ENCODE data around the gene DGKG.

DGKG gene

DNA sequence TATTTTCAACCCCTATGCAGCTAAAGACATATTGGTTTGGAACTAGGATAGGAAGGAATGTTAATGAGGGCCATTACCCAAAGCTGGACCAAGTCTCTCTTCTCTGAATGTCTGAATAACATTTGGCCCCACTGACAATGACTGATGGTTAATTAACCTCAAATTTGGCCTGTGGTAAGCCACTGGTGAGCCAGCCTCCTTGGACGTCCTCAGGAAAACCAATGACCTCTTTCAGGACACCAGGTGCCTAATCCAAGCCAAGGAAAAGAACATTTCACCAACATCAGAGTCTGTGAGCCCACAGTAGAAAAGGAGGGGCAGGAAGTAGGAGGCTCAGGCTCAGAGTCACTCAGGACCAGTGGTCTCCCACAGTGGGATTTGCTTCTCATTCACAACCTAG, 196.7 kb downstream of the DGKG start:
- H3K4me3 ChIP-seq (ENCODE audit: low read depth, low read length) = no peak overlapping the region
- TF ChIP-seq, protein P1, sequence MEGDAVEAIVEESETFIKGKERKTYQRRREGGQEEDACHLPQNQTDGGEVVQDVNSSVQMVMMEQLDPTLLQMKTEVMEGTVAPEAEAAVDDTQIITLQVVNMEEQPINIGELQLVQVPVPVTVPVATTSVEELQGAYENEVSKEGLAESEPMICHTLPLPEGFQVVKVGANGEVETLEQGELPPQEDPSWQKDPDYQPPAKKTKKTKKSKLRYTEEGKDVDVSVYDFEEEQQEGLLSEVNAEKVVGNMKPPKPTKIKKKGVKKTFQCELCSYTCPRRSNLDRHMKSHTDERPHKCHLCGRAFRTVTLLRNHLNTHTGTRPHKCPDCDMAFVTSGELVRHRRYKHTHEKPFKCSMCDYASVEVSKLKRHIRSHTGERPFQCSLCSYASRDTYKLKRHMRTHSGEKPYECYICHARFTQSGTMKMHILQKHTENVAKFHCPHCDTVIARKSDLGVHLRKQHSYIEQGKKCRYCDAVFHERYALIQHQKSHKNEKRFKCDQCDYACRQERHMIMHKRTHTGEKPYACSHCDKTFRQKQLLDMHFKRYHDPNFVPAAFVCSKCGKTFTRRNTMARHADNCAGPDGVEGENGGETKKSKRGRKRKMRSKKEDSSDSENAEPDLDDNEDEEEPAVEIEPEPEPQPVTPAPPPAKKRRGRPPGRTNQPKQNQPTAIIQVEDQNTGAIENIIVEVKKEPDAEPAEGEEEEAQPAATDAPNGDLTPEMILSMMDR (IDR thresholded peaks at IDR 0.05; ENCODE audit: borderline replicate concordance, insufficient read depth, low read depth, low read length) = no peak

DNA sequence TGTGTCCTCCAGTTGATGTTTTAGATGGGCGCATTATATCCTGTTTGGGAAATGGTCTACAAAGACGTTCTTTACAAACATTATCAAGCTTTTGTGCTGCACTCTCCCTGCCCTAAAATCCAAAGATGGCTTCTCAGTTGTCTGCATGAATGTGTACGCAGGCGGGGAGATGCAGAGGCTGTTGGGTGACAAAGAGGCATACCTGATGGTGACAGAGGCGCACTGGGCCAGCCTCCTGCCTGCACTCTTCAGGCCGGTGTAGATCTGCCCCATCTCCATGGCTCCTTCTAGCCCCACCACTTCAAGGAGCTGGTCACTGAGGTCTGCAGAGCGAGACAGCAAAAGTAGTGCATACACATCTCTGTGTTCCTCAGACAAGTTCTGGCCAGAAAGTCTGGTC, 197.3 kb downstream of the DGKG start:
- TF ChIP-seq, protein P1 (IDR thresholded peaks at IDR 0.05; ENCODE audit: borderline replicate concordance, insufficient read depth, low read depth, low read length) = no peak
- H3K4me3 ChIP-seq (ENCODE audit: low read depth, low read length) = no peak overlapping the region

DNA sequence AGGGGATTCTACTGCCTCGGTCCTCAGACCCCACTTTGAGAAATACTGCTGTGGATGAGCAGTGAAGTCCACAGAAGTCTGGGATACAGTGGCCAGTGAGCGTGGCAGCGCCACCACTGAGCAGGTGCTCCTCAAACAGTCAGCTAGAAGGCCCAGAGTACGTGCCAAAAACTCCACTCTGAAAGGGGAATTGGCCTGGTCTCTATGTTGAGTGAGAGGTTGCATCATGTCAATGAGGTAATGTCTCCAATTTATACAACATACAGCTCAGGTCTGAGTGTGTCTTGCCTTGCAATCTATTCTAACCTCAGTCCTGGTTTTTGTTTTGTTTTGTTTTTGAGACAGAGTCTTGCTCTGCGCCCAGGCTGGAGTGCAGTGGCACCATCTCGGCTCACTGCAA, 199.8 kb downstream of the DGKG start:
- TF ChIP-seq, protein P1 (IDR thresholded peaks at IDR 0.05; ENCODE audit: borderline replicate concordance, insufficient read depth, low read depth, low read length) = no peak
- no peak overlapping the region for H3K4me3 ChIP-seq (ENCODE audit: low read depth, low read length)

DNA sequence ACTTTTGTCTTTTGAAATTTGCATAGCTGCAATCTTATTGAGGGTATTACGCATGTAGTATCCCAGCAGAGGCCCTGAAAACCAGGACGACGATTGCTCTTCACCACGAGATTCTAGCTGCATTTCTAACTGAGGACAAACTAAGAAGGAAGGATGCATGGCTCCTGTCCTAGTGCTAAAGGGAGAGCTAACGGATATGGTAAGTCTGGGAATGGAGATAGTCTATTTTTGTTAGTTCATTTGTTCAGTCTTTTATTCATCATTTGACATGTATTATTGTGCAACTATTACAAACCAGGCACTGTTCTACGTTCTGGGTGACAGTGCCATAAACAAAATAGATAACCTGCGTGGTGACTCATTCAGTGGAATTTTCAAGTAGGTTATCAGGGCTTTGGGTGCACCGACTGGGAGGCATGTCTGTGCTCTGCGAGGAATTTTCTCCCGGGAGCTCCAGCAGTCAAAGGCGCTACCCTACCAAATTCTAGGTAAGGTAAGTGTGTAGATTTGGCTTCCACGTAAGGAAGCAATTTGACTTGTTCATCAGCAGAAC, 201.3 kb downstream of the DGKG start:
- TF ChIP-seq, protein P1 (IDR thresholded peaks at IDR 0.05; ENCODE audit: borderline replicate concordance, insufficient read depth, low read depth, low read length) = no peak
- H3K4me3 ChIP-seq (ENCODE audit: low read depth, low read length) = no peak overlapping the region

DNA sequence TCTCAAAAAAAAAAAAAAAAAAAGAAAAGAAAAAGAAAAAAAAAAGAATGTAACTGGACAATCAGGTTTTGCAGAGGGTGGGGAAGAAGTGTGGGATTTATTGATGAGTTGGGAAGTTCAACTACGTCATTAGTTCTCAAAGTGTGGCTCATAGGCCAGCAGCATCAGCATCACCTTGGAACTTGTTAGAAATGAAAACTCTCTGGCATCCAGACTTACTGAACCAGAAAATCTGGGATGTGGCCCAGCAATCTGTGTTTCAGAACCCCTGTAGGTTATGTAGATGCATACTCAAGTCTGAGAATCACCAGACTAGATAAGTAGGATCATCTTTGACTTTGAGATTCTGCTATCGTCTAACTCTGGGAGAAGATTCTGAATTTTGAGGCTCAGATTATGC, 207.4 kb downstream of the DGKG start:
- TF ChIP-seq, protein P1 (IDR thresholded peaks at IDR 0.05; ENCODE audit: borderline replicate concordance, insufficient read depth, low read depth, low read length) = no peak

DNA sequence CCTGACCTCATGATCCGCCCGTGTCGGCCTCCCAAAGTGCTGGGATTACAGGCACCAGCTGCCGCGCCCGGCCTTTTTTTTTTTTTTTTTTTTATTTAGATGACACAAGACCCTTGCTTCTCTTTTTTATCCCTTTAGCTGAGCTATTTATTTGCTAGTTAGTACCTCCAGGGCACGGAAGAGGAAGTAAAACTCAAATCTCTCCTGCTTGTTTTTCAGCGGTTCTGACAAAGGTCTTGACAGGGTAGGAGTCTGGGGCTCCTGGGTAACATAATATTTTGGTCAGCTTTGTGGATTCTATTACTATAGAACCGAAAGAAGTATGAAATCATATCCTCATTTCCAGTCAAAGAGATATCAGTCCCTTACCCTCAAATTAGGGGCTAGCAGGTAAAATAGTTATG, 209.1 kb downstream of the DGKG start:
- TF ChIP-seq, protein P1 (IDR thresholded peaks at IDR 0.05; ENCODE audit: borderline replicate concordance, insufficient read depth, low read depth, low read length) = no peak
- no peak overlapping the region for H3K4me3 ChIP-seq (ENCODE audit: low read depth, low read length)

More for the DNA sequence above, 207.4 kb downstream of the DGKG start:
- no peak overlapping the region for H3K4me3 ChIP-seq (ENCODE audit: low read depth, low read length)

DNA sequence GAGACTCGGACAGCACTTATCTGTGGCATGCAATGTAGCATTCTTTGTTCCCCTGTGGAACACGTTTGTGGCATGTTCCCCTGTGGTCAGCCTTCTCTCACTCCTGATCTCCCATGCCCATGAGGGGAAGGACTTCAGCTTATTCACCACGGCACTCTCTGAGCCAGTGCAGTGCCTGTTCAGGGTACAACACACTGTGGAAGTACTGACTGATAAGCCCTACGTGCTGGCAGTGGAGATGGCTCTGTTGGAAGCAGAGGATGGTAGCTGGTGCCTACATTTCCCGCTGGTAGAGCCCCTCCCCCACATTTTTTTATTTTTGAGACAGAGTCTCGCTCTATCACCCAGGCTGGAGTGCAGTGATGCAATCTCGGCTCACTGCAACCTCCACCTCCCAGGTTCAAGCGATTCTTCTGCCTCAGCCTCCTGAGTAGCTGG, 209.7 kb downstream of the DGKG start:
- no peak overlapping the region for H3K4me3 ChIP-seq (ENCODE audit: low read depth, low read length)
- TF ChIP-seq, protein P1 (IDR thresholded peaks at IDR 0.05; ENCODE audit: borderline replicate concordance, insufficient read depth, low read depth, low read length) = no peak
